GM12891 (cell line): Measurements from ENCODE around the gene ADAD2.

ENCODE experiments used
- POLR2A ChIP-seq: IDR thresholded peaks from 2 replicates; pipeline ENCODE4 v1.6.1; 2011; ENCODE audit warnings: low read depth, low read length, control low read depth
- TAF1 ChIP-seq: IDR thresholded peaks from 2 replicates; pipeline ENCODE4 v1.6.1; 2011; ENCODE audit warnings: low read depth, low read length, control low read depth

- TF ChIP-seq POLR2A: no peak
- no peak for TF ChIP-seq TAF1
These were observed 6.2 kb upstream of the ADAD2 start for GRCh38 chr16:84184775-84185174.
